ENCODE data around the gene SEMA5B. TPM values are rescaled to one million over a fixed set of nuclear protein-coding genes. Genes with fewer than 3 reads are reported as not detected.

Gene SEMA5B
- total and polyA plus RNA-seq, 4 donors = 14.2 to 65.5 (median 39.1) TPM

GRCh38 chr3:122982216-122983185 lies 45.1 kb downstream of the SEMA5B start:
- Histone ChIP-seq H3K27me3 (ENCODE audit: control insufficient read depth, insufficient read depth, low read length) (no peaks in the 10 kb centered on the region), H3K4me3 (ENCODE audit: low read depth, low read length) (no peak overlapping the region), H3K4me1 (ENCODE audit: control insufficient read depth, insufficient read depth, low read length) (peaks cover 60% of the 10 kb centered on the region), H3K36me3 (ENCODE audit: control insufficient read depth, insufficient read depth, low read length) (no peaks in the 10 kb centered on the region), H3K9me3 (ENCODE audit: control insufficient read depth, insufficient read depth, low read length) (no peaks in the 10 kb centered on the region), H3K27ac (ENCODE audit: low read depth, low read length) (no peak overlapping the region)
- WGBS (ENCODE audit: insufficient coverage) = 16% methylated on average over 10 of the region's 15 CpGs
- peak in 5 of 6 donors; percentile 70 to 91 (median 72) for DNase-seq (ENCODE audit: low read depth in 4 of 6, low spot score in 6 of 6)

GRCh38 chr3:122979211-122979610 lies 48.4 kb downstream of the SEMA5B start:
- Histone ChIP-seq H3K4me3 (ENCODE audit: low read depth, low read length) (no peak overlapping the region), H3K4me1 (ENCODE audit: control insufficient read depth, insufficient read depth, low read length) (peaks cover 71% of the 10 kb centered on the region), H3K9me3 (ENCODE audit: control insufficient read depth, insufficient read depth, low read length) (no peaks in the 10 kb centered on the region), H3K27ac (ENCODE audit: low read depth, low read length) (peak overlapping the region; percentile 36), H3K27me3 (ENCODE audit: control insufficient read depth, insufficient read depth, low read length) (no peaks in the 10 kb centered on the region), H3K36me3 (ENCODE audit: control insufficient read depth, insufficient read depth, low read length) (no peaks in the 10 kb centered on the region)
- peak in 1 of 6 donors; percentile 39 for DNase-seq (ENCODE audit: low read depth in 4 of 6, low spot score in 6 of 6)
- 75% methylated on average over 5 of the region's 8 CpGs for WGBS (ENCODE audit: insufficient coverage)

- Histone ChIP-seq H3K27me3 (ENCODE audit: control insufficient read depth, insufficient read depth, low read length) (no peaks in the 10 kb centered on the region), H3K9me3 (ENCODE audit: control insufficient read depth, insufficient read depth, low read length) (no peaks in the 10 kb centered on the region), H3K4me1 (ENCODE audit: control insufficient read depth, insufficient read depth, low read length) (peaks cover 74% of the 10 kb centered on the region), H3K27ac (ENCODE audit: low read depth, low read length) (peak overlapping the region; percentile 90), H3K36me3 (ENCODE audit: control insufficient read depth, insufficient read depth, low read length) (no peaks in the 10 kb centered on the region), H3K4me3 (ENCODE audit: low read depth, low read length) (no peak overlapping the region)
- DNase-seq (ENCODE audit: low read depth in 4 of 6, low spot score in 6 of 6) = no peak
- 50% methylated on average over 6 of the region's 6 CpGs for WGBS (ENCODE audit: insufficient coverage)
These were observed 49.0 kb downstream of the SEMA5B start for GRCh38 chr3:122978569-122978968.

- H3K27me3 ChIP-seq (ENCODE audit: control insufficient read depth, insufficient read depth, low read length) = no peaks in the 10 kb centered on the region
- peaks cover 75% of the 10 kb centered on the region for H3K4me1 ChIP-seq (ENCODE audit: control insufficient read depth, insufficient read depth, low read length)
- 16% methylated on average over 11 of the region's 14 CpGs for WGBS (ENCODE audit: insufficient coverage)
- H3K27ac ChIP-seq (ENCODE audit: low read depth, low read length) = peak overlapping the region; percentile 90
- peak in 3 of 6 donors; percentile 73 to 91 (median 90) for DNase-seq (ENCODE audit: low read depth in 4 of 6, low spot score in 6 of 6)
- no peaks in the 10 kb centered on the region for H3K36me3 ChIP-seq (ENCODE audit: control insufficient read depth, insufficient read depth, low read length)
- H3K9me3 ChIP-seq (ENCODE audit: control insufficient read depth, insufficient read depth, low read length) = no peaks in the 10 kb centered on the region
- no peak overlapping the region for H3K4me3 ChIP-seq (ENCODE audit: low read depth, low read length)
These were observed 49.7 kb downstream of the SEMA5B start for GRCh38 chr3:122977746-122978466.

- H3K36me3 ChIP-seq (ENCODE audit: control insufficient read depth, insufficient read depth, low read length) = no peaks in the 10 kb centered on the region
- H3K27ac ChIP-seq (ENCODE audit: low read depth, low read length) = peak overlapping the region; percentile 6
- peaks cover 59% of the 10 kb centered on the region for H3K4me1 ChIP-seq (ENCODE audit: control insufficient read depth, insufficient read depth, low read length)
- no peaks in the 10 kb centered on the region for H3K27me3 ChIP-seq (ENCODE audit: control insufficient read depth, insufficient read depth, low read length)
- no peak overlapping the region for H3K4me3 ChIP-seq (ENCODE audit: low read depth, low read length)
- peak in 1 of 6 donors; percentile 38 for DNase-seq (ENCODE audit: low read depth in 4 of 6, low spot score in 6 of 6)
- WGBS (ENCODE audit: insufficient coverage) = 71% methylated on average over 4 of the region's 4 CpGs
- H3K9me3 ChIP-seq (ENCODE audit: control insufficient read depth, insufficient read depth, low read length) = no peaks in the 10 kb centered on the region
These were observed 51.7 kb downstream of the SEMA5B start for GRCh38 chr3:122975924-122976293.

GRCh38 chr3:122975163-122975923 lies 52.2 kb downstream of the SEMA5B start:
- H3K4me1 ChIP-seq (ENCODE audit: control insufficient read depth, insufficient read depth, low read length) = peaks cover 61% of the 10 kb centered on the region
- H3K27me3 ChIP-seq (ENCODE audit: control insufficient read depth, insufficient read depth, low read length) = no peaks in the 10 kb centered on the region
- no peaks in the 10 kb centered on the region for H3K9me3 ChIP-seq (ENCODE audit: control insufficient read depth, insufficient read depth, low read length)
- DNase-seq (ENCODE audit: low read depth in 4 of 6, low spot score in 6 of 6) = peak in 1 of 6 donors; percentile 82
- 19% methylated on average over 10 of the region's 12 CpGs for WGBS (ENCODE audit: insufficient coverage)
- H3K27ac ChIP-seq (ENCODE audit: low read depth, low read length) = peak overlapping the region; percentile 34
- H3K36me3 ChIP-seq (ENCODE audit: control insufficient read depth, insufficient read depth, low read length) = no peaks in the 10 kb centered on the region
- no peak overlapping the region for H3K4me3 ChIP-seq (ENCODE audit: low read depth, low read length)

- no peak overlapping the region for H3K4me3 ChIP-seq (ENCODE audit: low read depth, low read length)
- DNase-seq (ENCODE audit: low read depth in 4 of 6, low spot score in 6 of 6) = no peak
These were observed 52.8 kb downstream of the SEMA5B start for GRCh38 chr3:122974764-122975162.

GRCh38 chr3:122973893-122974615 lies 53.5 kb downstream of the SEMA5B start:
- H3K9me3 ChIP-seq (ENCODE audit: control insufficient read depth, insufficient read depth, low read length) = no peaks in the 10 kb centered on the region
- peak overlapping the region; percentile 25 for H3K27ac ChIP-seq (ENCODE audit: low read depth, low read length)
- H3K4me3 ChIP-seq (ENCODE audit: low read depth, low read length) = no peak overlapping the region
- peaks cover 69% of the 10 kb centered on the region for H3K4me1 ChIP-seq (ENCODE audit: control insufficient read depth, insufficient read depth, low read length)
- peak in 2 of 6 donors; percentile 70 to 92 for DNase-seq (ENCODE audit: low read depth in 4 of 6, low spot score in 6 of 6)
- no peaks in the 10 kb centered on the region for H3K27me3 ChIP-seq (ENCODE audit: control insufficient read depth, insufficient read depth, low read length)
- 80% methylated on average over 4 of the region's 12 CpGs for WGBS (ENCODE audit: insufficient coverage)
- no peaks in the 10 kb centered on the region for H3K36me3 ChIP-seq (ENCODE audit: control insufficient read depth, insufficient read depth, low read length)

More at GRCh38 chr3:122974764-122975162, 52.8 kb downstream of the SEMA5B start:
- H3K27ac ChIP-seq (ENCODE audit: low read depth, low read length) = peak overlapping the region; percentile 34
- no peaks in the 10 kb centered on the region for H3K27me3 ChIP-seq (ENCODE audit: control insufficient read depth, insufficient read depth, low read length)
- no peaks in the 10 kb centered on the region for H3K9me3 ChIP-seq (ENCODE audit: control insufficient read depth, insufficient read depth, low read length)
- 34% methylated on average over 2 of the region's 2 CpGs for WGBS (ENCODE audit: insufficient coverage)
- H3K4me1 ChIP-seq (ENCODE audit: control insufficient read depth, insufficient read depth, low read length) = peaks cover 67% of the 10 kb centered on the region
- no peaks in the 10 kb centered on the region for H3K36me3 ChIP-seq (ENCODE audit: control insufficient read depth, insufficient read depth, low read length)

All from spinal cord (tissue), 10 donors.